ENCODE measurements around the gene ZNF80. TPM values are rescaled to one million over a fixed set of nuclear protein-coding genes. Genes with fewer than 3 reads are reported as not detected.
"Not testable (repeated sequence)": the region's sequence is repeated elsewhere in the genome, so short reads cannot be mapped to it uniquely, and the experiment has no call there.

Gene ZNF80
- total RNA-seq, 6 experiments from 2014 or later = not detected

DNA sequence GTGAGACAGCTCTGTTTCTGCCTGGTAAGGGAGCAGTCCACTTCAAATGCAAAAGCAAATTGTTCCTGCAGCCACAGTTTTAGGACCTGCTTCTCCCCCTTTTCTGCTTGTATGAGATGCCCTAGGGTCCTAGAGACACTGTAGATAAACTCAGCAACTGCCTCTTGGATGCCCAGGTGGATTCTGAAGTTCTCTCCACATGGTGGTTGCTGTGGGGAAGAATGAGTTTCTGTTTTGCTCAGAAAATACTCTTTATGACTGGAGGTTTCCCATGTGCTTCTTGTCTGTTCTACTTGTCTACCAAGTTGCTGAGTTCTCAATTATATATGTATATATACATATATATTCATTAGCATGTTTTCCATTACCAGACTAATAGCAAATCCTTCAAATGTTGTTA, 5.6 kb upstream of the ZNF80 start:
- no peaks in the 10 kb centered on the region for H3K4me1 Mint-ChIP-seq (ENCODE audit: low read depth)
- H3K9me3 Mint-ChIP-seq = no peaks in the 10 kb centered on the region
- TF ChIP-seq, protein P1, sequence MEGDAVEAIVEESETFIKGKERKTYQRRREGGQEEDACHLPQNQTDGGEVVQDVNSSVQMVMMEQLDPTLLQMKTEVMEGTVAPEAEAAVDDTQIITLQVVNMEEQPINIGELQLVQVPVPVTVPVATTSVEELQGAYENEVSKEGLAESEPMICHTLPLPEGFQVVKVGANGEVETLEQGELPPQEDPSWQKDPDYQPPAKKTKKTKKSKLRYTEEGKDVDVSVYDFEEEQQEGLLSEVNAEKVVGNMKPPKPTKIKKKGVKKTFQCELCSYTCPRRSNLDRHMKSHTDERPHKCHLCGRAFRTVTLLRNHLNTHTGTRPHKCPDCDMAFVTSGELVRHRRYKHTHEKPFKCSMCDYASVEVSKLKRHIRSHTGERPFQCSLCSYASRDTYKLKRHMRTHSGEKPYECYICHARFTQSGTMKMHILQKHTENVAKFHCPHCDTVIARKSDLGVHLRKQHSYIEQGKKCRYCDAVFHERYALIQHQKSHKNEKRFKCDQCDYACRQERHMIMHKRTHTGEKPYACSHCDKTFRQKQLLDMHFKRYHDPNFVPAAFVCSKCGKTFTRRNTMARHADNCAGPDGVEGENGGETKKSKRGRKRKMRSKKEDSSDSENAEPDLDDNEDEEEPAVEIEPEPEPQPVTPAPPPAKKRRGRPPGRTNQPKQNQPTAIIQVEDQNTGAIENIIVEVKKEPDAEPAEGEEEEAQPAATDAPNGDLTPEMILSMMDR (IDR thresholded peaks at IDR 0.05) = no peak
- no peak overlapping the region for H3K27ac Mint-ChIP-seq
- no peaks in the 10 kb centered on the region for H3K36me3 Mint-ChIP-seq (ENCODE audit: low read depth)
- H3K27me3 Mint-ChIP-seq (ENCODE audit: insufficient read depth) = peaks cover 13% of the 10 kb centered on the region
- no peak overlapping the region for H3K4me3 Mint-ChIP-seq
- DNase-seq = no peak

DNA sequence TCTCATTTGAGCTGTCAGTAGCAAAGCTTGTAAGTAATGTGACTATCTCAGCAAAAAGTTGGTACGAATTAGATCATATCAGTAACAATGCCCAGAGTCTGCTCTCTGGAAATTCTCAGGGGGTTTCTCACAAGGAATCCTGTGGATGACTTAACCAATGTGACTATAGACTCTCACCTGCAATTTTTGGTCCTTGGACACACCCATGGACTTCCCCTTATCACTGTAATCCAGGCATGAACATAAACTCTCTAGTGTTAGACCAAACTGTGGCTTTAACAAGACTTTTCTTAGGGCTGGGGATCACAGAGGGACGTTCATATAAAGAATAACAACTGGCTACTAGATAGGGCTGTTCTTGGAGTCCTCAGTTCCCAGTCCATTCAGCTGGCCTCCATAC, 3.9 kb upstream of the ZNF80 start:
- Mint-ChIP-seq H3K4me1 (ENCODE audit: low read depth) (no peaks in the 10 kb centered on the region), H3K9me3 (no peaks in the 10 kb centered on the region), H3K36me3 (ENCODE audit: low read depth) (no peaks in the 10 kb centered on the region), H3K27me3 (ENCODE audit: insufficient read depth) (peaks cover 15% of the 10 kb centered on the region), H3K27ac (no peak overlapping the region), H3K4me3 (no peak overlapping the region)
- no peak for DNase-seq
- TF ChIP-seq, protein P1 (IDR thresholded peaks at IDR 0.05) = no peak

DNA sequence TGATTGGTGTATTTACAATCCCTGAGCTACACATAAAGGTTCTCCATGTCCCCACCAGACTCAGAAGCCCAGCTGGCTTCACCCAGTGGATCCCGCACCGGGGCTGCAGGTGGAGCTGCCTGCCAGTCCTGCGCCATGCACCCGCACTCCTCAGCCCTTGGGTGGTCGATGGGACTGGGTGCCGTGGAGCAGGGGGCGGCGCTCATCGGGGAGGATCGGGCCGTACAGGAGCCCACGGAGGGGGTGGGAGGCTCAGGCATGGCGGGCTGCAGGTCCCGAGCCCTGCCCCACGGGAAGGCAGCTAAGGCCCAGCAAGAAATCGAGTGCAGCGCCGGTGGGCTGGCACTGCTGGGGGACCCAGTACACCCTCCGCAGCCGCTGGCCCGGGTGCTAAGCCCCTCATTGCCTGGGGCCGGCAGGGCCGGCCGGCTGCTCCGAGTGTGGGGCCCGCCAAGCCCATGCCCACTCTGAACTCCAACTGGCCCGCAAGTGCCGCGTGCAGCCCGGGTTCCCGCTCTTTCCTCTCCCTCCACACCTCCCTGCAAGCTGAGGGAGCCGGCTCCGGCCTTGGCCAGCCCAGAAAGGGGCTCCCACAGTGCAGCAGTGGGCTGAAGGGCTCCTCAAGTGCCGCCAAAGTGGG, 888 bp upstream of the ZNF80 start:
- H3K27me3 Mint-ChIP-seq (ENCODE audit: insufficient read depth) = peaks cover 23% of the 10 kb centered on the region
- not testable (repeated sequence) for H3K27ac Mint-ChIP-seq; DNase-seq; H3K36me3 Mint-ChIP-seq (ENCODE audit: low read depth); H3K4me1 Mint-ChIP-seq (ENCODE audit: low read depth); H3K4me3 Mint-ChIP-seq; H3K9me3 Mint-ChIP-seq

DNA sequence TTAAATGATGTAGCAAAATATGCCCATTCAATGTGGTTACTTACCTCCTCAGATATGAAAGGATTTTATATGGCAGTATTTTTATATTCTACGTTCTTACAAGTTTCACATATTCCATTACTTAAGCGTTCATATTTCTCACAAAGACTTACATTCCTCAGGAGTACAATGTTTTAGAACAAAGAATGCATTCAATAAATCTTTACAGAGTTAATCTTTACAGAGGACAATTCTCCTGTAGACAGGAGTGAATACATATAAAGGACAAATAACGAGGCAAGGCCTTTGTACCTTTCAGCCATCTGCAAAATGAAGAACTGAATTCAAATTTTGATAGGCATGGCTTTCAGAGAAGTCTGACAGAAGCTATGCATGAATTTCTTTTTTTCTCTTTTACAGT, 1.9 kb downstream of the ZNF80 start:
- H3K4me1 Mint-ChIP-seq (ENCODE audit: low read depth) = no peaks in the 10 kb centered on the region
- no peak overlapping the region for H3K27ac Mint-ChIP-seq

DNA sequence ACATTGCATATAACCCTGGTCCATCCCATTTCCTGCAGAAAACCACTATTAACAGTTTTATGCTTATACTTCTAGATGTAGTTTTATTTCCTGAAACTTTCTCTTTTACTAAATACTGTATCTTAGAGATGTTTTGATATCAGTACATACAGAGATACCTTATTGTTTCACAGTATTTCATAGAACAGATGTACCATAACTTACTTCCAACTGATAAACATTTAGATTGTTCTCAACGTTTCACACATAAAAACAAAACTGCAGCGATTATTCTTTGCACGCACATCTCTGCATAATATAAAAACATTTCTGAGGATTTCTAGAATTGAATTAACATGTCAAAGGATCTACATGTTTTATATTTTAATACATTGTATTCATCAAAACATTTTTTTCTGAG, 2.6 kb downstream of the ZNF80 start:
- Mint-ChIP-seq H3K9me3 (no peaks in the 10 kb centered on the region), H3K4me3 (no peak overlapping the region), H3K36me3 (ENCODE audit: low read depth) (no peaks in the 10 kb centered on the region), H3K27ac (no peak overlapping the region), H3K4me1 (ENCODE audit: low read depth) (no peaks in the 10 kb centered on the region), H3K27me3 (ENCODE audit: insufficient read depth) (peaks cover 11% of the 10 kb centered on the region)
- no peak for DNase-seq
- TF ChIP-seq, protein P1 (IDR thresholded peaks at IDR 0.05) = no peak

More for the DNA sequence above, 1.9 kb downstream of the ZNF80 start:
- Mint-ChIP-seq H3K4me3 (no peak overlapping the region), H3K9me3 (no peaks in the 10 kb centered on the region), H3K27me3 (ENCODE audit: insufficient read depth) (peaks cover 17% of the 10 kb centered on the region), H3K36me3 (ENCODE audit: low read depth) (no peaks in the 10 kb centered on the region)
- DNase-seq = no peak
- TF ChIP-seq, protein P1 (IDR thresholded peaks at IDR 0.05) = no peak

DNA sequence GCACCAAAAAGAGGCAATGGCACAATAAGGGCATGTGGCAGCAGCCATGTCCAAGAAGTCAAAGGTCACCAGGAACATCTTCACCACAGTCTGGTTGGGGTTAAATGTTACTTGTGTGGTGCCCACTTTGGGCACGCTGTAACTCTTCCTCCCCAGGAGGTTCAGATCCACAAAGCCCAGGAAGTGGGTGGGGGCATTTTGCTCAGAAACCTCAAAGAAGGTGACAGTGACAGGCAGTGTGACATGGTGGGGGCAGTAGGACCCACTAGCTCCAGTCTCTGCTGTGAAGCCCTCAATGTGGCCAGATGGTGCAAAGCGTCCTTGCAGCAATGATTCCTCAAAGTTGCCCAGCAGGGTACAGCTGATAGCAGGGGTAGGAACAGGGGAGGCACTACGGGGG, 5.8 kb downstream of the ZNF80 start:
- Mint-ChIP-seq H3K27me3 (ENCODE audit: insufficient read depth) (peaks cover 8% of the 10 kb centered on the region), H3K9me3 (no peaks in the 10 kb centered on the region), H3K27ac (no peak overlapping the region)

More for the DNA sequence above, 5.8 kb downstream of the ZNF80 start:
- TF ChIP-seq, protein P1 (IDR thresholded peaks at IDR 0.05) = no peak
- Mint-ChIP-seq H3K4me1 (ENCODE audit: low read depth) (no peaks in the 10 kb centered on the region), H3K36me3 (ENCODE audit: low read depth) (no peaks in the 10 kb centered on the region), H3K4me3 (no peak overlapping the region)
- no peak for DNase-seq
